ENCODE results near the gene KDM8.

KDM8 gene

GRCh38 chr16:27231692-27232060 lies 28.4 kb downstream of the KDM8 start:
- Histone ChIP-seq H3K27ac (ENCODE audit: low read length) (no peak overlapping the region), H3K9ac (ENCODE audit: low read length in 2 of 2) (no peak overlapping the region), H3K36me3 (ENCODE audit: control insufficient read depth in 2 of 2, insufficient read depth in 2 of 2, low read length in 2 of 2) (peaks cover 9 to 24% of the 10 kb centered on the region in 2 donors)

GRCh38 chr16:27232061-27232900 lies 29.0 kb downstream of the KDM8 start:
- Histone ChIP-seq H3K9me3 (ENCODE audit: control insufficient read depth in 2 of 2, low read length in 2 of 2) (no peaks in the 10 kb centered on the region), H3K27me3 (ENCODE audit: control insufficient read depth in 1 of 2, insufficient read depth in 2 of 2, low read length in 2 of 2) (no peaks in the 10 kb centered on the region), H3K4me3 (ENCODE audit: low read length in 2 of 2) (no peak overlapping the region), H3K27ac (ENCODE audit: low read length) (no peak overlapping the region), H3K4me1 (ENCODE audit: control insufficient read depth, insufficient read depth, low read length) (peaks cover 22% of the 10 kb centered on the region), H3K36me3 (ENCODE audit: control insufficient read depth in 2 of 2, insufficient read depth in 2 of 2, low read length in 2 of 2) (peaks cover 9 to 20% of the 10 kb centered on the region in 2 donors), H3K9ac (ENCODE audit: low read length in 2 of 2) (no peak overlapping the region)

More at GRCh38 chr16:27231692-27232060, 28.4 kb downstream of the KDM8 start:
- Histone ChIP-seq H3K9me3 (ENCODE audit: control insufficient read depth in 2 of 2, low read length in 2 of 2) (no peaks in the 10 kb centered on the region), H3K27me3 (ENCODE audit: control insufficient read depth in 1 of 2, insufficient read depth in 2 of 2, low read length in 2 of 2) (no peaks in the 10 kb centered on the region), H3K4me1 (ENCODE audit: control insufficient read depth, insufficient read depth, low read length) (peaks cover 24% of the 10 kb centered on the region), H3K4me3 (ENCODE audit: low read length in 2 of 2) (no peak overlapping the region)

GRCh38 chr16:27232901-27233625 lies 29.7 kb downstream of the KDM8 start:
- no peak overlapping the region for H3K9ac ChIP-seq (ENCODE audit: low read length in 2 of 2)
- H3K4me1 ChIP-seq (ENCODE audit: control insufficient read depth, insufficient read depth, low read length): peaks cover 26% of the 10 kb centered on the region
- no peak overlapping the region for H3K4me3 ChIP-seq (ENCODE audit: low read length in 2 of 2)
- no peaks in the 10 kb centered on the region for H3K9me3 ChIP-seq (ENCODE audit: control insufficient read depth in 2 of 2, low read length in 2 of 2)
- no peak overlapping the region for H3K27ac ChIP-seq (ENCODE audit: low read length)
- peaks cover 9 to 20% of the 10 kb centered on the region in 2 donors for H3K36me3 ChIP-seq (ENCODE audit: control insufficient read depth in 2 of 2, insufficient read depth in 2 of 2, low read length in 2 of 2)
- H3K27me3 ChIP-seq (ENCODE audit: control insufficient read depth in 1 of 2, insufficient read depth in 2 of 2, low read length in 2 of 2): no peaks in the 10 kb centered on the region

GRCh38 chr16:27233731-27234130 lies 30.4 kb downstream of the KDM8 start:
- Histone ChIP-seq H3K9me3 (ENCODE audit: control insufficient read depth in 2 of 2, low read length in 2 of 2) (no peaks in the 10 kb centered on the region), H3K4me3 (ENCODE audit: low read length in 2 of 2) (no peak overlapping the region), H3K27ac (ENCODE audit: low read length) (no peak overlapping the region), H3K4me1 (ENCODE audit: control insufficient read depth, insufficient read depth, low read length) (peaks cover 28% of the 10 kb centered on the region), H3K36me3 (ENCODE audit: control insufficient read depth in 2 of 2, insufficient read depth in 2 of 2, low read length in 2 of 2) (peaks cover 9 to 20% of the 10 kb centered on the region in 2 donors), H3K27me3 (ENCODE audit: control insufficient read depth in 1 of 2, insufficient read depth in 2 of 2, low read length in 2 of 2) (no peaks in the 10 kb centered on the region), H3K9ac (ENCODE audit: low read length in 2 of 2) (no peak overlapping the region)

- peaks cover 9 to 20% of the 10 kb centered on the region in 2 donors for H3K36me3 ChIP-seq (ENCODE audit: control insufficient read depth in 2 of 2, insufficient read depth in 2 of 2, low read length in 2 of 2)
Measured at GRCh38 chr16:27234171-27234570, 30.8 kb downstream of the KDM8 start.

GRCh38 chr16:27234603-27235002 lies 31.3 kb downstream of the KDM8 start:
- Histone ChIP-seq H3K9me3 (ENCODE audit: control insufficient read depth in 2 of 2, low read length in 2 of 2) (no peaks in the 10 kb centered on the region), H3K4me1 (ENCODE audit: control insufficient read depth, insufficient read depth, low read length) (peaks cover 26% of the 10 kb centered on the region), H3K36me3 (ENCODE audit: control insufficient read depth in 2 of 2, insufficient read depth in 2 of 2, low read length in 2 of 2) (peaks cover 9 to 20% of the 10 kb centered on the region in 2 donors), H3K9ac (ENCODE audit: low read length in 2 of 2) (peak overlapping the region; percentile 1 to 36), H3K27me3 (ENCODE audit: control insufficient read depth in 1 of 2, insufficient read depth in 2 of 2, low read length in 2 of 2) (no peaks in the 10 kb centered on the region), H3K27ac (ENCODE audit: low read length) (peak overlapping the region; percentile 66), H3K4me3 (ENCODE audit: low read length in 2 of 2) (peak overlapping the region in 1 of 2 donors; percentile 58)

More at GRCh38 chr16:27234171-27234570, 30.8 kb downstream of the KDM8 start:
- no peak overlapping the region for H3K4me3 ChIP-seq (ENCODE audit: low read length in 2 of 2)
- no peaks in the 10 kb centered on the region for H3K9me3 ChIP-seq (ENCODE audit: control insufficient read depth in 2 of 2, low read length in 2 of 2)
- H3K27me3 ChIP-seq (ENCODE audit: control insufficient read depth in 1 of 2, insufficient read depth in 2 of 2, low read length in 2 of 2): no peaks in the 10 kb centered on the region
- peaks cover 26% of the 10 kb centered on the region for H3K4me1 ChIP-seq (ENCODE audit: control insufficient read depth, insufficient read depth, low read length)
- H3K27ac ChIP-seq (ENCODE audit: low read length): peak overlapping the region; percentile 66
- H3K9ac ChIP-seq (ENCODE audit: low read length in 2 of 2): peak overlapping the region in 1 of 2 donors; percentile 36

- peaks cover 9 to 17% of the 10 kb centered on the region in 2 donors for H3K36me3 ChIP-seq (ENCODE audit: control insufficient read depth in 2 of 2, insufficient read depth in 2 of 2, low read length in 2 of 2)
- H3K9ac ChIP-seq (ENCODE audit: low read length in 2 of 2): peak overlapping the region; percentile 7 to 42
- H3K4me3 ChIP-seq (ENCODE audit: low read length in 2 of 2): peak overlapping the region; percentile 29 to 58
- peak overlapping the region; percentile 66 for H3K27ac ChIP-seq (ENCODE audit: low read length)
- no peaks in the 10 kb centered on the region for H3K27me3 ChIP-seq (ENCODE audit: control insufficient read depth in 1 of 2, insufficient read depth in 2 of 2, low read length in 2 of 2)
- H3K9me3 ChIP-seq (ENCODE audit: control insufficient read depth in 2 of 2, low read length in 2 of 2): no peaks in the 10 kb centered on the region
- H3K4me1 ChIP-seq (ENCODE audit: control insufficient read depth, insufficient read depth, low read length): peaks cover 33% of the 10 kb centered on the region
Measured at GRCh38 chr16:27235055-27235937, 32.0 kb downstream of the KDM8 start.

- Histone ChIP-seq H3K36me3 (ENCODE audit: control insufficient read depth in 2 of 2, insufficient read depth in 2 of 2, low read length in 2 of 2) (peaks cover 9 to 14% of the 10 kb centered on the region in 2 donors), H3K9ac (ENCODE audit: low read length in 2 of 2) (peak overlapping the region in 1 of 2 donors; percentile 21), H3K9me3 (ENCODE audit: control insufficient read depth in 2 of 2, low read length in 2 of 2) (no peaks in the 10 kb centered on the region), H3K4me1 (ENCODE audit: control insufficient read depth, insufficient read depth, low read length) (peaks cover 39% of the 10 kb centered on the region), H3K27ac (ENCODE audit: low read length) (peak overlapping the region; percentile 66), H3K27me3 (ENCODE audit: control insufficient read depth in 1 of 2, insufficient read depth in 2 of 2, low read length in 2 of 2) (no peaks in the 10 kb centered on the region), H3K4me3 (ENCODE audit: low read length in 2 of 2) (no peak overlapping the region)
Measured at GRCh38 chr16:27235938-27236245, 32.6 kb downstream of the KDM8 start.

GRCh38 chr16:27236635-27237218 lies 33.4 kb downstream of the KDM8 start:
- Histone ChIP-seq H3K27me3 (ENCODE audit: control insufficient read depth in 1 of 2, insufficient read depth in 2 of 2, low read length in 2 of 2) (no peaks in the 10 kb centered on the region), H3K4me1 (ENCODE audit: control insufficient read depth, insufficient read depth, low read length) (peaks cover 47% of the 10 kb centered on the region), H3K9me3 (ENCODE audit: control insufficient read depth in 2 of 2, low read length in 2 of 2) (no peaks in the 10 kb centered on the region), H3K4me3 (ENCODE audit: low read length in 2 of 2) (no peak overlapping the region), H3K36me3 (ENCODE audit: control insufficient read depth in 2 of 2, insufficient read depth in 2 of 2, low read length in 2 of 2) (peaks cover 9 to 10% of the 10 kb centered on the region in 2 donors), H3K9ac (ENCODE audit: low read length in 2 of 2) (no peak overlapping the region), H3K27ac (ENCODE audit: low read length) (peak overlapping the region; percentile 24)

Measured in stomach smooth muscle (tissue), 2 donors.